Fibroblast of villous mesenchyme (primary cell): ENCODE data around the gene RBM4B. TPM values are rescaled to one million over a fixed set of nuclear protein-coding genes. Genes with fewer than 3 reads are reported as not detected.
"Not testable (repeated sequence)": the region's sequence is repeated elsewhere in the genome, so short reads cannot be mapped to it uniquely, and the experiment has no call there.

Experiments
- DNase-seq: peaks from one replicate; pipeline ENCODE4 v3.0.0-alpha.2; 2010; ENCODE audit warnings: low read depth
- H3K4me3 ChIP-seq: 2 replicates; pipeline ENCODE4 v1.5.1; 2011; ENCODE audit warnings: low read depth, mild to moderate bottlenecking, low read length
- total RNA-seq: library from RNA; depleted of rRNA; stranded (reverse); fragments of >200 nt; gene quantifications from 2 replicates; pipeline ENCODE4 v1.2.3, GENCODE V29; 2012
- TF ChIP-seq, protein P1 (sequence below): IDR thresholded peaks from 2 replicates; pipeline ENCODE4 v1.5.1; 2012; ENCODE audit warnings: low read depth, mild to moderate bottlenecking, low read length; ENCODE audit not compliant: insufficient read depth

RBM4B gene, protein sequence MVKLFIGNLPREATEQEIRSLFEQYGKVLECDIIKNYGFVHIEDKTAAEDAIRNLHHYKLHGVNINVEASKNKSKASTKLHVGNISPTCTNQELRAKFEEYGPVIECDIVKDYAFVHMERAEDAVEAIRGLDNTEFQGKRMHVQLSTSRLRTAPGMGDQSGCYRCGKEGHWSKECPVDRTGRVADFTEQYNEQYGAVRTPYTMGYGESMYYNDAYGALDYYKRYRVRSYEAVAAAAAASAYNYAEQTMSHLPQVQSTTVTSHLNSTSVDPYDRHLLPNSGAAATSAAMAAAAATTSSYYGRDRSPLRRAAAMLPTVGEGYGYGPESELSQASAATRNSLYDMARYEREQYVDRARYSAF
- 15.8 and 27.2 TPM in 2 replicates for total RNA-seq

DNA sequence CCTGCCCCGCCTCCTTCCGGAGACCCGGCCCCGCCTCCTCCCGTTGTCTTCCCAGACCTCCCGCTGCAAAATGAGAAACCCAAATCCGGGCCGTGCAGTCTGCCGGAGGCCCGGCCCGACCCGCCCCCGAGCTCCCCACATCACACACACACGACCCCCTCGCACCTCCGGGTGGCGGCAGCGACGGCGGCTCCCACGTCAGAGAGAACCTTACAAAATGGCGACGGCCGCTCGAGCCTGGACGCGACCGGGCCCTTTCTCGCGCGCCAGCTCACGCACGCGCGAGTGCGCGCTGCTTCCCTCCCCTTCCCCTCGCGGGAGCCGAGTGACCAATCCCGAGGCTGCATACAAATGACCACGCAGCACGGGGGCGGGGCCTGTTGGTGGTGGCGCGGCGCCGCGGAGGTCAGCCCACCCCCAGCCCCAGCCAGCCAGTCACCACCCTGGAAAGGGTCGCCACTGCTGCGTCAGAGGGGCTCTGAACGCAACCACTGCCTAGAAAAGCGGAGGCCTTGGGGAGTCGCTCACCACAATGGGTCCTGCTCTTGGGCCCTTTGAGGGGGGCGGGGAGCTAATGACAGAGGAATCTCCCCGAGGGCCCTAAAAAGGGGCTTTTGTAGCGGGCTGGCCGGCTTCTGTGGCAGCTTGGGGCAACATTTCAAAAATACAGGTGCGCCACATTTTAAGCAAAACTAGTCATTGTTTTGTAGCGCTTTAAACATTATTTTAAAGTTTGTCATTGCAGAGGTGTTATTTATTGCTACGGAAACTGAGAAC, at the start of gene RBM4B:
TSS of gene RBM4B (minus strand) at position 289 of the 777 bp plus-strand sequence. CDS start 808 bp downstream, outside the sequence.
- DNase-seq: peak; percentile 96
- H3K4me3 ChIP-seq: peak within 1 kb of the TSS; percentile 81
- TF ChIP-seq, protein P1, sequence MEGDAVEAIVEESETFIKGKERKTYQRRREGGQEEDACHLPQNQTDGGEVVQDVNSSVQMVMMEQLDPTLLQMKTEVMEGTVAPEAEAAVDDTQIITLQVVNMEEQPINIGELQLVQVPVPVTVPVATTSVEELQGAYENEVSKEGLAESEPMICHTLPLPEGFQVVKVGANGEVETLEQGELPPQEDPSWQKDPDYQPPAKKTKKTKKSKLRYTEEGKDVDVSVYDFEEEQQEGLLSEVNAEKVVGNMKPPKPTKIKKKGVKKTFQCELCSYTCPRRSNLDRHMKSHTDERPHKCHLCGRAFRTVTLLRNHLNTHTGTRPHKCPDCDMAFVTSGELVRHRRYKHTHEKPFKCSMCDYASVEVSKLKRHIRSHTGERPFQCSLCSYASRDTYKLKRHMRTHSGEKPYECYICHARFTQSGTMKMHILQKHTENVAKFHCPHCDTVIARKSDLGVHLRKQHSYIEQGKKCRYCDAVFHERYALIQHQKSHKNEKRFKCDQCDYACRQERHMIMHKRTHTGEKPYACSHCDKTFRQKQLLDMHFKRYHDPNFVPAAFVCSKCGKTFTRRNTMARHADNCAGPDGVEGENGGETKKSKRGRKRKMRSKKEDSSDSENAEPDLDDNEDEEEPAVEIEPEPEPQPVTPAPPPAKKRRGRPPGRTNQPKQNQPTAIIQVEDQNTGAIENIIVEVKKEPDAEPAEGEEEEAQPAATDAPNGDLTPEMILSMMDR: no peak

DNA sequence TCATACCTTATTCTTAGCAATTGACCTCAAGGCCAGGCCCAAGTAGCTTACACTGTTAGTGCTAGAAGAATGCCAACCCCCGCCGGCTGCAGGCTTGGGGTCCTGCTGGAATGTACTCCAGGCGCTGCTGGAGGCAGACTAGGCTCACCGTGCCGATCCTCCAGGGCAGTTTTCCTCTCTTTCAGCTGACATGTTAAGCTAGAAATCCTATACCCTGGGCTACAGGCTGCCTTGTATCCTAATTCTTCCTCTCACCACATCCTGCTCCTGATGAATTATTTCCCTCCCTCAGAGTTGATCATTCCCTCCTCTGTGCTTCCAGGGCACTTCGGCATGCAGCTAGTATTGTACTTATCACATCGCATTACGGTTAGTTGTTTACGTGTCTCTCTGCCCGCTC, 48.0 kb upstream of the RBM4B start:
- TF ChIP-seq, protein P1: no peak
- no peak for DNase-seq
- H3K4me3 ChIP-seq: no peak overlapping the region

DNA sequence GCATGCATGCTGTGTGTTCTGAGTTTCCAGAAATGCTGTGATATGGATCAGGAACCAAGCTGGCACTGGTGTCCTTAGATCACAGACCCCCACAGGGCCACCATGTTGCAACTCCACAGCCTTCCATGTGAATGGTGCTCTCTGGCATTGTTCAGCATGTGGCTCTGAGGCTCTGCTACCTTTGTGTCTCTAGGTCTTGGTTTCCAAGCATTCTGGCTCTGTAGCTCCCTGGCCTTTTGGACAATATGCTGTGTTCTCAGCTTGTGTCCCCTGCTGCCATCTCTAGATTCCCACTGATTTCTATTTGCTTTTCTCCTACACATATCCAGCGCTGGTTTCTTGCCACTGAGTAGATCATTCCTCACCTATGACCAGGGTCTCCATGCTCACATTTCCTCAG, 47.4 kb upstream of the RBM4B start:
- H3K4me3 ChIP-seq: no peak overlapping the region
- TF ChIP-seq, protein P1: no peak
- DNase-seq: no peak

DNA sequence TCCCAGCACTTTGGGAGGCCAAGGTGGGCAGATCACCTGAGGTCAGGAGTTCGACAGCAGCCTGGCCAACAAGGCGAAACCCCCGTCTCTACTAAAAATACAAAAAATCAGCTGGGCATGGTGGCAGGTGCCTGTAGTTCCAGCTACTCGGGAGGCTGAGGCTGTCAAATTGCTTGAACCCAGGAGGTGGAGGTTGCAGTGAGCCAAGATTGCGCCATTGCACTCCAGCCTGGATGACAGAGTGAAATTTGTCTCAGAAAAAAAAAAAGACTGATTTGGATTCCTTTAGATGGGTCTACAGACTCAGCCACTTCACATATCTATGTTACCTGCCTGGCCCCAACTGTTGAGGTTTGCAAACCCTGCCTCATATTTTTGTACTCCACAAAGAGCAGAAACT, 46.5 kb upstream of the RBM4B start:
- not testable (repeated sequence) for H3K4me3 ChIP-seq, DNase-seq

DNA sequence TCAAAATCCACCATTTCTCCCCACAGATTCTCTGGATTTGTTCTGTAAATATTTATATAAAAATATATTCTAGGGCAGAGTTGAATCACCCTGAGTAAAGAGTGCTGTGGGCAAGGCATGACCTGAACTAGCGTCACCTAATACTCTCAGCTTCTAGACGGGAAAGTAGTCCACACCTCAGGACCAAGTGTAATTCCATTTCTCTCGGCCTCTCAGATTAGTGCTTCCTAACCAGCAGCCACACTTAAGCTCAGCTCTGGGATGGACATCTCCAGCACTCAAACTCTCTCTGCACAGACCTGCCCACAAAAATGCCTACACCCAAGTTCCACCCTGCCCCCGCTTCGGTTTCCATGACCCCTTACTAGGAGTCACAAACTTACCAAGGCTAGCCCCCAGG, 46.0 kb upstream of the RBM4B start:
- DNase-seq: no peak
- TF ChIP-seq, protein P1: no peak
- no peak overlapping the region for H3K4me3 ChIP-seq

DNA sequence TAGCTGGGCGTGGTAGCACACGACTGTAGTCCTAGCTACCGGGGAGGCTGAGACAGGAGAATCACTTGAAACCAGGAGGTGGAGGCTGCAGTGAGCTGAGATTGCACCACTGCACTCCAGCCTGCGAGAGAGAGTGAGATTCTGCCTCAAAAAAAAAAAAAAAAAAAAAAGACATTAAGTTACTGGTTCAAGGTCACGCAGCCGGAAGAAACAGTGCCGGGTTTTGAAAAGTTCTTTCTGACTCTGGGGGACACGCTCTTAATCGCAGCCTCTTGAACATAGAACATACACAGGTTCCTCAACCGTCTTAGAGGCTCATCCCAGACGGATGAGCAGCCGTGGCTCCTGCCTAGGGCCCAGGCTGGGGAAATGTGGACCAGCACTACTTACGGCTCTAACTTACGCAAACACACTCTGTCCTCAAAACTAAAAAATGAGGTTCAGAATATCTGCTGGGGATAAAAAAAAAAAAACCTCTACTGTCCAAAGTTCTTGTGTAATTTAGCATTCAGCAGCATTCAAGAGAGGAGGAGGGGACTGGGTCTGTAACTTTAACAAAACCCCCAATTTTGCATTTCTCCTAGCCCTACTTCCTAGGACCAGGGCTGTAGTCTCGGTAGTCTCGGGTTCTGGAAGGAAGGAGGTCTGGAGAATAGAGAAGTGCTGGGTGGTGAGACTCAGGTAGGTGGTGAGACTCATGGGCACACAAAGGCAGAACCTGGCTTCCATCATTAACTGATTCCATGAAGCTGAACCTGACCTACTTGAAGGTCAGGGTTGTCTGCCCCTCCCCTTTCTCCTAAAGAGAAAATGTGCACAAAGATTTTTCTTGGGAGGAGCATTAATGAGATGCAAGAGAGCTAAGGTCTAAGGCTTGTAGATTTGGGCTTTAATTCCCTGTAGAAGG, 45.3 kb upstream of the RBM4B start:
- no peak overlapping the region for H3K4me3 ChIP-seq
- DNase-seq: no peak
- TF ChIP-seq, protein P1: no peak
